ENCODE results near the gene MID1. TPM values are rescaled to one million over a fixed set of nuclear protein-coding genes. Genes with fewer than 3 reads are reported as not detected.
A peak's percentile ranks its signal among the peaks of the same experiment; 100 is the strongest.
"Not testable (repeated sequence)": the region's sequence is repeated elsewhere in the genome, so short reads cannot be mapped to it uniquely, and the experiment has no call there.

Gene MID1
- total RNA-seq, 1 donor from 2014 or later: 33.0 TPM

DNA sequence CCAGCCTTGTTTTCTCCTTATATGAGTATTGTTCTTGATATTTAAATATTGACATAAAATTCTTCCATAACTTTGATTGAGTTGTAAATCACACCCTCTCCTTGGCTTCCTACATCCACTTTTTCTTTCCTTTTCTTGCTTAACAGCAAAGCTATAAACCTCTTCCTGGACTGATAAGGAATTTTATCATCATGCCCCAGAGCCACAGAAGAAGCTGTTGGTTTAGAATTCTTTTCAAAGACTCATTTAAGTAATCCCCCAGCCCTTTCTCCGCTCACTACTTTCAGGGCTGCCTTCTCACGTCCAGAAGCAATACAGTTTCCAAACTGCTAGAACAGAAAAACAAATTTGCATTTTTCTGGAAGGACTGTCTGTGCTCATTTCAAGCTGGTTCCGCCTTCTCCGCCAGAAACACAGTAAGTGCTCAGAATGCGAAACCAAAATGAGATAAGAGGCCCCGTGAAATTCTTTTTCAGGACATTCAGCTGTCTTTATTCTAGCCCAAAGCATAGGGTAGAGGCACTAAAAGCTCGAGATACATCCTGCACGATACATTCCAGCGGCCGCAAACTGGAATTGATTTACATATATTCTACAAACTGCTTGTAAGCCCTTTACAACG is 849 bp downstream of the MID1 start:
- intact Hi-C loops (cut with DNase I): loop anchor here (10.0 kb wide), 1 partner anchor 425 kb away; no protein-coding TSS in a partner anchor
- DNase-seq (ENCODE audit: low spot score) (no peak), ATAC-seq (peak; percentile 35)

DNA sequence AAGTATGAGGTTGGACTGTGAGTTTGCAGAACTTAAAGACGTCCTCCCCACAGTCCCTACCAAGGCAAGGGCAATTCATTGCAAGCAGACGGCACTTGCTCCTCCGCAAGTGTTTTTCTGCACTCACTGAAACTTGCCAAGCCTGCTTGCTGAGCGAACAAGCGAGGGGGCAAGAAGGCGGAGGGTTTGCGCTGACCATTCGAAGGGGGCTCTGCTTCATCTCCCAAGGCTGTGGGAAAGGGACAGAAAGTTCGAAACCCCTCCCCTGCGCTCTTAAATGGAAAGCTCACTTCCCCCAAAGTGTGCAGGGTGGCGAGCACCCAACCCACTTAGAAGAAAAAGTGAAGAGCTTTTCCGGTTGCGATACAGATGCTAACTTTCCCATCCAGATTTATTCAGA is 1.4 kb downstream of the MID1 start:
- intact Hi-C loops (cut with DNase I): no loop called here
- ATAC-seq (peak; percentile 21), DNase-seq (ENCODE audit: low spot score) (no peak)

DNA sequence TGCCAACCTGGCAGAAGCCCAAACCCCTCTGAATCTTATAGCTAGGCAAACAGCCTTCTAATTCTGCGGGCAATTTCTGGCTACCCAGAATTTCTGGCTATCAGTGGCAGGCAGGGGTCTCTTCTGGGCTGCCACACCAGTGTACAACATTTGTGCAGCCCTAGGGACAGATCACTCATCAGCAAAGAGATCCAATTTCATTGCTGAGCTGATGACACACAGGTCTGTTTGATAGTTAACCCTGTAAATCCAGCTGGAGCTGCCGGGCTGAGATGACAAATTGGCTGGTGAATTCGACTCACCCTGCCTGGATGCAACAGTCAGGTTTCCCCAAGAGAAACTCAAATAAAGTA is 2.4 kb downstream of the MID1 start:
- intact Hi-C loops (cut with DNase I): no loop called here
- no peak for ATAC-seq
- no peak for DNase-seq (ENCODE audit: low spot score)

DNA sequence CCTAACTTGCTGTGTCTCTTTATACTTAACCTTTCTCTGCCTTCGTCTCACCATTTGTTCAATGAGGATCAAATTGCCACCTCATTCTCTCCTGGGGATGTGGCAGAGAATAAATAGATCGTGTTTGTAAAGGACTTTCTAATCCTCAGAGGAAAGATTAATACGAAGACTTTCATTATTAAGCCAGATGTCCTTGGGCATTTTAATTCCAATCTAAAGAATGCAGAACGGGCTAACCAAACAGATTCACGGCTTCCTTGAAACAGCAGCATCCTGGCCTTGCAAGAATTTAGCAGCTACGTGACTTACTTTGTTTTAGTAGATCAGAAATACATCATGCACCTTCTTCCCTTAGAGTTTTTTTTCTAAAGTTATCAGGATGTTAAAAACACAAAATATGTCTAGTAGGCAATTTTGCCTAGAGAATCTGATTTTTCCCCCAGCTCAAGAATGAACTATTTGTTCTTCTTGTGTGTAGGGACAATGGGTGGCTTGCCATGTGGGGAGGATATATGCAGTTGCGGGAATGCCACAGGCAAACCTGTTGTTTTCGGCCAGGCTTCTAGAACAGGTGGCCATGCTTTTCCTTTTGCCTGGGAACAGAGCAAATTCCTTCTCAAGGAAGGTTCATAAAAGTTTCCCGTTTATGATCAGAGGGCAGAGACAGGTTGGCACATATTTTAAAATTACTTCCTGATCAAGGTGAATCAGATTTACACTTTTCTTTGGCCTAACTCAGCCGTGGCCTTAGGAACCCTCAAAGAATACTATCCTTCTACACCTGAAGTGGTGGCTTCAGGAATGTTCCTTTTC is 3.0 kb downstream of the MID1 start:
- DNase-seq (ENCODE audit: low spot score): no peak
- intact Hi-C loops (cut with DNase I): no loop called here
- no peak for ATAC-seq

- ATAC-seq: peak; percentile 54
These were observed 4.2 kb downstream of the MID1 start for GRCh38 chrX:10615931-10616774.

GRCh38 chrX:10612215-10612614 is 8.2 kb downstream of the MID1 start:
- ATAC-seq (no peak), DNase-seq (ENCODE audit: low spot score) (no peak)
- intact Hi-C loops (cut with DNase I): no loop called here

More at GRCh38 chrX:10615931-10616774, 4.2 kb downstream of the MID1 start:
- intact Hi-C loops (cut with DNase I): no loop called here
- DNase-seq (ENCODE audit: low spot score): no peak

- peak; percentile 67 for ATAC-seq
- no peak for DNase-seq (ENCODE audit: low spot score)
- intact Hi-C loops (cut with DNase I): no loop called here
These were observed 8.8 kb downstream of the MID1 start for GRCh38 chrX:10611441-10612090.

- intact Hi-C loops (cut with DNase I): no loop called here
These were observed 12.3 kb downstream of the MID1 start for GRCh38 chrX:10608099-10608498.

DNA sequence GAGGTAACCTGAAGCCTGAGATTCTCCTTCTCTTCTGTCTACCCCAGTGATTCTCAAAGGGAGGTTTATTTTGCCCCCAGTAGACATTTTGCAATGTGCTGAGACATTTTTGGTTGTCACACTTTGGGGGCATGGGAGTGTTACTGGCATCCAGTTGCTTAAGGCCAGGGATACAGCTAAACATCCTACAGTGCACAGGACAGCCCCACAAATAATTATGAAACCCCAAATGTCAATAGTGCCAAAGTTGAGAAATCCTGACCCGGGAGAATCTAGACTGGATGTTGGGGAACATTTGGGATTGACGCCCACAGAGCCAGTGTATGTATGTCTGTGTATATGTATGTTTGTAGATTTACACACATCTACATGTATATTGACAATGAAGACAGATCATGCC is 13.2 kb downstream of the MID1 start:
- ATAC-seq (no peak), DNase-seq (ENCODE audit: low spot score) (no peak)
- intact Hi-C loops (cut with DNase I): no loop called here

More at GRCh38 chrX:10608099-10608498, 12.3 kb downstream of the MID1 start:
- no peak for ATAC-seq
- DNase-seq (ENCODE audit: low spot score): no peak

DNA sequence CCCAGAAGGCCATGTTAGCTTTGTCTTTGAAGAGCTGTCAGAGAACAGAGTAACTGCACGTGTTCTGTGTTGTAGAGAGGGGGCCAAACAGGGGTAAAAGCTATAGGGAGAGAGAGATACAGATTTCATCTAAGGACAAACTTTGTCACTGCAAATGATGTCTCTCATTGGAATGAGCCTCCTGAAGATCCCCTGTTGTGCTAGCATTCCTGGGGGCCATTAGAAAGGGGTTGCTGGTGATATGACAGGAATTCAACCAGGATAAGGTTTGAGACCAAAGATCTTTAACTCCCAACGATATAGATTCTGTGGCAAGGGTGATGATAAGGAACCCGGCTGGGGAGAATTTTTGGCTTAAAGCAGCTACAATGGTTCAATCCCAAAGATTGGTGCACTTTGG is 16.8 kb downstream of the MID1 start:
- intact Hi-C loops (cut with DNase I): no loop called here
- DNase-seq (ENCODE audit: low spot score) (no peak), ATAC-seq (no peak)

- DNase-seq (ENCODE audit: low spot score) (no peak), ATAC-seq (no peak)
- intact Hi-C loops (cut with DNase I): no loop called here
These were observed 17.7 kb downstream of the MID1 start for GRCh38 chrX:10602646-10603045.

GRCh38 chrX:10600479-10600878 is 19.9 kb downstream of the MID1 start:
- ATAC-seq (peak; percentile 63), DNase-seq (ENCODE audit: low spot score) (no peak)
- intact Hi-C loops (cut with DNase I): no loop called here

DNA sequence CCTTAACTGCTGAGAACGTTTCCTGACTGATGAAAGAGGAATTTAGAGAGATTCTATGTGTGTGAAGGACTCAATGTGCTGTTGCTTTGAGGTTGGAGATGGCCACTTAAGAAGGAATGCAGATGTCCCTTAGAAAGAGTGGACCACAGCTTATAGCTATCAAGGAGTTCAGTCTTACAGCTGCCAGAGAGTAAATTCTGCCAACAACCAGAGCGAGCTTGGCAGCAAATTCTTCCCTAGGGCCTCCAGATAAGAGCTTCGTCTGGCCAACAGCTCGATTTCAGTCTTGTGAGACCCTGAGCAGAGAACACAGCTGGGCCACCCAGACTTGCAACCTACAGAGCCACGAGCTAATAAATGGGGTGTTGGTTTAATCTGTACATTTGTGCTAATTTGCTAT is 21.8 kb downstream of the MID1 start:
- ATAC-seq (peak; percentile 39), DNase-seq (ENCODE audit: low spot score) (no peak)
- intact Hi-C loops (cut with DNase I): no loop called here

GRCh38 chrX:10597871-10598270 is 22.5 kb downstream of the MID1 start:
- DNase-seq (ENCODE audit: low spot score) (no peak), ATAC-seq (peak; percentile 66)
- intact Hi-C loops (cut with DNase I): no loop called here

GRCh38 chrX:10591363-10592335 is 28.7 kb downstream of the MID1 start:
- intact Hi-C loops (cut with DNase I): no loop called here
- no peak for ATAC-seq
- DNase-seq (ENCODE audit: low spot score): no peak

DNA sequence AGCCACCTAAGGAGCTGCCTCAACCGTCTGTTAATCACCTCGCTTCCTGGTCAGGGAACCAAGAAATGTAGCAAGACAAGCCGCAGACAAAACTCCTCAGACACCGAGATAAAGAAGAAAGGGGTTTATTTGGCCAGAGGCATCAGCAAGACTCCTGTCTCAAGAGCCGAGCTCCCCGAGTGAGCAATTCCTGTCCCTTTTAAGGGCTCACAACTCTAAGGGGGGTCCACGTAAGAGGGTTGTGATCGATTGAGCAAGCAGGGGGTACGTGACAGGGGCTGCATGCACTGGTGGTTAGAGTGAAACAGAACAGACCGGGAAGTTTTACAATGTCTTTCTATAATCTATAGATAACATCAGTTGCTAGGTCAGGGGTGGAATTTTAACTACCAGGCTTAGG is 30.6 kb downstream of the MID1 start:
- intact Hi-C loops (cut with DNase I); ATAC-seq; DNase-seq (ENCODE audit: low spot score): not testable (repeated sequence)

DNA sequence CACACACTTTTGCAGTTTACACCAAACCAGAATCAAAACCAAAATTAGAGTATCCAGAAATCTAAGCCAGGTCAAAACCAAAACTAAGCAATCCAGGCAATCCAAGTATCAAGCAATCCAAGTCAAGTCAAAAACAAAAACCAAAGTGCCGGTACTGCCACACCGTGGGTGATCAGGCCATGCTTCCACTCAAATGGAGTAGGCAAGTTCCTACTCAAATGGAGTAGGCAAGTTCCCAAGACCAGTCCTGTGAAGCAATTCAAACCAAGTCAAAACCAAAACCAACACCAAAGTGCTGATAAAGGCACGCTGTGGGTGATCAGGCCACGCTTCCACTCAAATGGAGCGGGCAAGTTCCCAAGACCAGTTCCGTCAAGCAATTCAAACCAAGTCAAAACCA is 31.3 kb downstream of the MID1 start:
- DNase-seq (ENCODE audit: low spot score): no peak
- ATAC-seq: no peak
- intact Hi-C loops (cut with DNase I): no loop called here

- intact Hi-C loops (cut with DNase I); ATAC-seq; DNase-seq (ENCODE audit: low spot score): not testable (repeated sequence)
These were observed 35.5 kb downstream of the MID1 start for GRCh38 chrX:10584882-10585281.

Data from sciatic nerve (tissue), 2 donors.